Measurements from ENCODE around the gene BCL11A. TPM values are rescaled to one million over a fixed set of nuclear protein-coding genes. Genes with fewer than 3 reads are reported as not detected.

BCL11A gene
- total RNA-seq, 1 donor from 2014 or later: 331 TPM

- H3K4me3 Mint-ChIP-seq: no peak overlapping the region
- peaks cover 68% of the 10 kb centered on the region for H3K36me3 Mint-ChIP-seq (ENCODE audit: low read depth)
- DNase-seq: no peak
- H3K4me1 Mint-ChIP-seq: peaks cover 100% of the 10 kb centered on the region
- ChIA-PET POLR2A (interaction anchor here (0.5 to 2.7 kb wide), 4 partner anchors 15 to 71 kb away, joined by 3 to 14 read pairs (median 4); no protein-coding TSS in a partner anchor), CTCF (interaction anchor here (0.8 to 0.9 kb wide), 2 partner anchors 22 to 70 kb away, joined by 3 read pairs; no protein-coding TSS in a partner anchor)
- H3K9me3 Mint-ChIP-seq: no peaks in the 10 kb centered on the region
- H3K27me3 Mint-ChIP-seq: no peaks in the 10 kb centered on the region
- H3K27ac Mint-ChIP-seq: peak overlapping the region; percentile 93
- no peak for TF ChIP-seq CTCF (IDR thresholded peaks at IDR 0.05)
- intact Hi-C loops (cut with micrococcal nuclease): loop anchor here (5.0 kb wide), 1 partner anchor 37 kb away; no protein-coding TSS in a partner anchor
- ATAC-seq (ENCODE audit: low read depth): no peak
These were observed 73.2 kb downstream of the BCL11A start for GRCh38 chr2:60480089-60480773.

- TF ChIP-seq CTCF (IDR thresholded peaks at IDR 0.05): no peak
- CTCF ChIA-PET: interaction anchor here (0.9 kb wide), 1 partner anchor 70 kb away, joined by 3 read pairs; no protein-coding TSS in a partner anchor
- H3K9me3 Mint-ChIP-seq: no peaks in the 10 kb centered on the region
- ATAC-seq (ENCODE audit: low read depth) (no peak), DNase-seq (no peak)
- no peak overlapping the region for H3K4me3 Mint-ChIP-seq
- H3K27me3 Mint-ChIP-seq: no peaks in the 10 kb centered on the region
- POLR2A ChIA-PET: interaction anchor here (0.6 to 1.5 kb wide), 2 partner anchors 30 to 33 kb away, joined by 3 to 5 read pairs; no protein-coding TSS in a partner anchor
- peaks cover 76% of the 10 kb centered on the region for H3K36me3 Mint-ChIP-seq (ENCODE audit: low read depth)
- intact Hi-C loops (cut with micrococcal nuclease): loop anchor here (5.0 kb wide), 1 partner anchor 38 kb away; no protein-coding TSS in a partner anchor
- H3K4me1 Mint-ChIP-seq: peaks cover 100% of the 10 kb centered on the region
- peak overlapping the region; percentile 93 for H3K27ac Mint-ChIP-seq
These were observed 74.0 kb downstream of the BCL11A start for GRCh38 chr2:60479226-60480088.

GRCh38 chr2:60478660-60479059, 74.8 kb downstream of the BCL11A start:
- ChIA-PET CTCF (no interaction called here), POLR2A (no interaction called here)
- Mint-ChIP-seq H3K9me3 (no peaks in the 10 kb centered on the region), H3K4me3 (no peak overlapping the region), H3K36me3 (ENCODE audit: low read depth) (peaks cover 76% of the 10 kb centered on the region), H3K27ac (peak overlapping the region; percentile 84), H3K27me3 (no peaks in the 10 kb centered on the region), H3K4me1 (peaks cover 100% of the 10 kb centered on the region)
- DNase-seq (no peak), ATAC-seq (ENCODE audit: low read depth) (no peak)
- intact Hi-C loops (cut with micrococcal nuclease): no loop called here
- no peak for TF ChIP-seq CTCF (IDR thresholded peaks at IDR 0.05)

- peak overlapping the region; percentile 84 for H3K27ac Mint-ChIP-seq
- ChIA-PET CTCF (no interaction called here), POLR2A (interaction anchor here (0.8 to 2.1 kb wide), 4 partner anchors 13 to 125 kb away, joined by 3 to 12 read pairs (median 4); no protein-coding TSS in a partner anchor)
- intact Hi-C loops (cut with micrococcal nuclease): no loop called here
- no peaks in the 10 kb centered on the region for H3K27me3 Mint-ChIP-seq
- TF ChIP-seq CTCF (IDR thresholded peaks at IDR 0.05): no peak
- peak overlapping the region; percentile 39 for H3K4me3 Mint-ChIP-seq
- DNase-seq: no peak
- peaks cover 100% of the 10 kb centered on the region for H3K4me1 Mint-ChIP-seq
- H3K36me3 Mint-ChIP-seq (ENCODE audit: low read depth): peaks cover 70% of the 10 kb centered on the region
- no peaks in the 10 kb centered on the region for H3K9me3 Mint-ChIP-seq
- ATAC-seq (ENCODE audit: low read depth): no peak
These were observed 77.1 kb downstream of the BCL11A start for GRCh38 chr2:60476206-60476954.

All from activated B cell treated with CpG ODN at 0.5 μM for 24 hours (primary cell).